Hepatocyte (in vitro differentiated cells): ENCODE data around the gene DACH2.

ENCODE experiments used
- EZH2 ChIP-seq: fragments of 200-600 bp; sonication (generic); IDR thresholded peaks from 2 replicates; pipeline ENCODE4 v1.6.1; 2016; ENCODE audit warnings: antibody characterized with exemption, mild to moderate bottlenecking, borderline replicate concordance
- EZH2phosphoT487 ChIP-seq: fragments of 200-600 bp; sonication (generic); IDR thresholded peaks from one replicate; pipeline ENCODE4 v1.6.1; 2018; ENCODE audit warnings: antibody characterized with exemption, mild to moderate bottlenecking, low read depth, moderate library complexity; ENCODE audit not compliant: unreplicated experiment, severe bottlenecking
- TF ChIP-seq, protein P1 (sequence below): fragments of 200-600 bp; sonication (generic); IDR thresholded peaks from 2 replicates; pipeline ENCODE4 v1.5.1; 2016; ENCODE audit warnings: antibody characterized with exemption, mild to moderate bottlenecking; ENCODE audit not compliant: poor library complexity

DNA sequence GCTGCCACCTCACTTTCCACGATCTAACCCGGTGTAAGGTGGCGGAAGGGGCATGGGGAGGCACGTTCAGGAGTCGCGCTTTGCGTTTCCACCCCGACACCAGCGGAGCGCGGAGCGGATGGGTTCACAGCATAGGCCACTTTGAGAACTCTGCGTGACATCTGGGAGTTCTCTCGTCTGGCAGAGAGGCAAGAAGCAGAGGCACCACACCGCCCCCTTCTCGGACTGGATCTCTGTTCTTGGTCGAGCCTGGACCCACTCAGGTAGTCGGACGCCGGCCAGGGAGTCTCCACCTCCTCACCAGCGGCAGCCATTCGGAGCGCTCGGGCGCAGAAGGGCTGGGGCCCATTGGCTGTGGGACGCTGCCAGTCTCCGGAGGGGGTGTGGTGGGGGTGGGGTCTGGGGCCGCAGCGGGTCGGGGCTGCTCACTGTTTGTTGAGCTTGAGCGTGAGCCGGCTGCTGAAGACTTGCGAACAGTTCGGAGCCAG lies at the start of gene DACH2:
- TF ChIP-seq, protein P1, sequence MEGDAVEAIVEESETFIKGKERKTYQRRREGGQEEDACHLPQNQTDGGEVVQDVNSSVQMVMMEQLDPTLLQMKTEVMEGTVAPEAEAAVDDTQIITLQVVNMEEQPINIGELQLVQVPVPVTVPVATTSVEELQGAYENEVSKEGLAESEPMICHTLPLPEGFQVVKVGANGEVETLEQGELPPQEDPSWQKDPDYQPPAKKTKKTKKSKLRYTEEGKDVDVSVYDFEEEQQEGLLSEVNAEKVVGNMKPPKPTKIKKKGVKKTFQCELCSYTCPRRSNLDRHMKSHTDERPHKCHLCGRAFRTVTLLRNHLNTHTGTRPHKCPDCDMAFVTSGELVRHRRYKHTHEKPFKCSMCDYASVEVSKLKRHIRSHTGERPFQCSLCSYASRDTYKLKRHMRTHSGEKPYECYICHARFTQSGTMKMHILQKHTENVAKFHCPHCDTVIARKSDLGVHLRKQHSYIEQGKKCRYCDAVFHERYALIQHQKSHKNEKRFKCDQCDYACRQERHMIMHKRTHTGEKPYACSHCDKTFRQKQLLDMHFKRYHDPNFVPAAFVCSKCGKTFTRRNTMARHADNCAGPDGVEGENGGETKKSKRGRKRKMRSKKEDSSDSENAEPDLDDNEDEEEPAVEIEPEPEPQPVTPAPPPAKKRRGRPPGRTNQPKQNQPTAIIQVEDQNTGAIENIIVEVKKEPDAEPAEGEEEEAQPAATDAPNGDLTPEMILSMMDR = no peak
- TF ChIP-seq EZH2phosphoT487 = no peak
- no peak for TF ChIP-seq EZH2
